ENCODE results near the gene SPRYD3.
A peak's percentile ranks its signal among the peaks of the same experiment; 100 is the strongest.
"Not testable (repeated sequence)": the region's sequence is repeated elsewhere in the genome, so short reads cannot be mapped to it uniquely, and the experiment has no call there.

Gene SPRYD3

DNA sequence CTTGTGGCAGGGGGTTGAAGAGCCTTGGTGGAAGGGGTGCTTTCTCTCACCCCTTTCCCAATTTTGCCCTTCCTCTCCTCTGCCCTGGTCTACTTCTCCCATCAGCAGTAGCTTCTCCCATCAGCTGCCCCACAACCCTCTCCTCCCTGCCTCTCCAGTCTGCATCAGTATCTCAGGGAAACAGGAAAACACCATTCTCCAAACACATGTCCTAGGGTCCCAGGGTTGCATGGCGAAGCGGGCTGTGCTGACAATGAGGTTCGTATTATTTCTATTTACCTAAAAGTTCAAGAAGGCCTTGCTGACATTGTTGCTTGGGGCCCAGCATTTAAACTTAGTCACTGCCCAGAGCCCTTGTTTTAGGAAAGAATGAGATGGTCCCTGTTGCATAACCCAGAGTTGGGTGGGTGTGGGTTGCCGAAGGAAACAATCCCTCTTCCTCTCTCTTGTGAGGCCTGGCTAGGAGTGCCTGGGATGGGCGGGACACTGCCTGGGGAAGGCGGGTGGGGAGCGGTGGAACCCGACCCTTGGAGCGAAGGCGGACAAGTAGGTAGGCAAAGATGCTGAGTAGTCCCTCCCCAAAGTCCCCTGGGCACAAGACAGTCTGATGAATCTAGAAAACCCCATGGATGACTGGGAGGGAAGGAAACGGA is 17.0 kb upstream of the SPRYD3 start:
- ATAC-seq (no peak), DNase-seq (ENCODE audit: low spot score in 2 of 2) (no peak)
- no peak overlapping the region for H3K27ac Mint-ChIP-seq
- H3K9me3 Mint-ChIP-seq = no peaks in the 10 kb centered on the region
- peaks cover 4% of the 10 kb centered on the region for H3K36me3 Mint-ChIP-seq
- peak overlapping the region; percentile 84 for H3K4me3 Mint-ChIP-seq
- H3K4me1 Mint-ChIP-seq = peaks cover 34% of the 10 kb centered on the region

DNA sequence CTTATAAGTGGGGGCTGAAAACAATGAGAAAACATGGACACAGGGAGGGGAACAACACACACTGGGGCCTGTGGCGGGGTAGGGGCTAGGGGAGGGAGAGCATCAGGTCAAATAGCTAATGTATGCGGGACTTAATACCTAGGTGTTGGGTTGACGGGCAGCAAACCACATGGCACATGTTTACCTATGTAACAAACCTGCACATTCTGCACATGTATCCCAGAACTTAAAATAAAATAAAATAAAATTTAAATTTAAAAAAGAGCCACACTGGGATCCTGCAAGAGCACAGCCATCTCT is 16.4 kb upstream of the SPRYD3 start:
- H3K27ac Mint-ChIP-seq; ATAC-seq; H3K36me3 Mint-ChIP-seq; H3K9me3 Mint-ChIP-seq; H3K4me3 Mint-ChIP-seq; DNase-seq (ENCODE audit: low spot score in 2 of 2): not testable (repeated sequence)
- peaks cover 34% of the 10 kb centered on the region for H3K4me1 Mint-ChIP-seq

DNA sequence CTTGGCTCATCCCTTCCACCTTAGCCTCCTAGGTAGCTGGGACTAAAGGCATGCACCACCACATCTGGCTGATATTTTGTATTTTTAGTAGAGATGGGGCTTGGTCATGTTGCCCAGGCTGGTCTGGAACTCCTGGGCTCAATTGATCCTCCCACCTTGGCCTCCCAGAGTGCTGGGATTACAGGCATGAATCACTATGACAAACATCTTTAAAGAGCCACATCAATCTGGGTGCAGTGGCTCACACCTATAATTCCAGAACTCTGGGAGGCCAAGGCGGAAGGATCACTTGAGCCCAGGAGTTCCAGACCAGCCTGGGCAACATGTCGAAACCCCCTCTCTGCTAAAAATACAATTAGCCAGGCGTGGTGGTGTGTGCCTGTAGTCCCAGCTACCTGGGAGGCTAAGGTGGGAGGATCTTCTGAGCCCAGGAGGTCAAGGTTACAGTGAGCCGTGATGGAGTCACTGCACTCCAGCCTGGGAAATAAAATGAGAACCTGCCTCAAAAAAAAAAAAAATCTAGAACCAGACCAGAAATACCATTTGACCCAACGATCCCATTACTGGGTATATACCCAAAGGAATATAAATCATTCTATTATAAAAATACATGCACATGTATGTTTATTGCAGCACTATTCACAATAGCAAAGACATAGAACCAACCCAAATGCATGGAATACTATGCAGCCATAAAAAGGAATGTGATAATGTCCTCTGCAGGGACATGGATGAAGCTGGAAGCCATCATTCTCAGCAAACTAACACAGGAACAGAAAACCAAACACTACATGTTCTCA is 15.8 kb upstream of the SPRYD3 start:
- H3K4me1 Mint-ChIP-seq = peaks cover 34% of the 10 kb centered on the region
- not testable (repeated sequence) for H3K27ac Mint-ChIP-seq; ATAC-seq; H3K36me3 Mint-ChIP-seq; DNase-seq (ENCODE audit: low spot score in 2 of 2); H3K4me3 Mint-ChIP-seq; H3K9me3 Mint-ChIP-seq

DNA sequence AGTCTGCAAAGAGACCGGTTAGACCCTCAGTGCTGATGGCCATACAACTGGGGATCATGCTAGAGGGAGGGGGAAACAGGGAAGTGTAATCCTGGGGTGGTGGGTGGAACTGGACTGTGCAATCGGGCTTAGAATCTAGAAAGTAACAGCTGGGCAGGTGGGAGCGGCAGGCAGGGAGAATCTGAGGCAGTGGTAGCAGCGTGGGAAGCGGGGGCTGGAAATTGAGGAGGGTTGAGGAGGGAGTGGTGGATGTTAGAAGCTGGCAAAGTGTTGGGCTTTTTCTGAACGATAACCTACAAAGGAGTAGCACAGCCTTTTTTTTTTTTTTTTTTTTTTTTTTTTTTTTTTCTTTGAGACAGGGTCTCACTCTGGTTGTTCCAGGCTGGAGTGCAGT is 15.2 kb upstream of the SPRYD3 start:
- H3K36me3 Mint-ChIP-seq = peaks cover 4% of the 10 kb centered on the region
- DNase-seq (ENCODE audit: low spot score in 2 of 2) (no peak), ATAC-seq (no peak)
- H3K4me3 Mint-ChIP-seq = no peak overlapping the region
- H3K4me1 Mint-ChIP-seq = peaks cover 33% of the 10 kb centered on the region
- H3K9me3 Mint-ChIP-seq = no peaks in the 10 kb centered on the region
- peak overlapping the region; percentile 43 for H3K27ac Mint-ChIP-seq

DNA sequence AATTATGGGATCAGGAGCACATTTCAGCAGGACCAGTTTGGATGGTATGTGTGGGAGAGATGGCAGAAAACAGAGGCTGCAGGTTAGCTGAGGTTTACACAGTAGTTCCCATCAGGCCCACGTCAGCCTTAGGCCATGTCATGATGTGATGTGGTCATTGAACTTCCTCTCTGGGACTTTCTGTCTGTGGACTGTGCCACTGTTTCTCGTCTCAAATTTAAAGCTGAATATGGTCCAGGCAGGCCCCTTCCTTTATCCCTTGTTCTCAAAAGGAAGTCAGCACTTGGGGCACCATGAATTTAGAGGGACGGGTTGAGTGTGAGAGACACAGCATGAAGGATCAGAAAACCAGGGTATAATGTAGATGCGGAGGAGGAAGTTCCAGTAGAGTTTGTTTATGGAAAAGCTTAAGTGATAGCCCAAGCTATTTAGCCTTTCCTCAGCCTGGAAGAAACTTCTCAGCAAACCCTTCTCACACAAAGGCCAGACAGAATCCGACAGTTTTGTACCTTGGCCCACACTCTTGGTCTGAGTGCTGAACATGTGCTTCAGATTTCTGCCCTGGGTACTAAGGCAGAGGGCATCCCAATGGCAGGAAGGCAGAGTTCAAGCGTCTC is 14.7 kb upstream of the SPRYD3 start:
- peaks cover 4% of the 10 kb centered on the region for H3K36me3 Mint-ChIP-seq
- no peak overlapping the region for H3K4me3 Mint-ChIP-seq
- DNase-seq (ENCODE audit: low spot score in 2 of 2) (no peak), ATAC-seq (peak; percentile 22)
- H3K27ac Mint-ChIP-seq = peak overlapping the region; percentile 43
- H3K4me1 Mint-ChIP-seq = peaks cover 28% of the 10 kb centered on the region
- no peaks in the 10 kb centered on the region for H3K9me3 Mint-ChIP-seq

DNA sequence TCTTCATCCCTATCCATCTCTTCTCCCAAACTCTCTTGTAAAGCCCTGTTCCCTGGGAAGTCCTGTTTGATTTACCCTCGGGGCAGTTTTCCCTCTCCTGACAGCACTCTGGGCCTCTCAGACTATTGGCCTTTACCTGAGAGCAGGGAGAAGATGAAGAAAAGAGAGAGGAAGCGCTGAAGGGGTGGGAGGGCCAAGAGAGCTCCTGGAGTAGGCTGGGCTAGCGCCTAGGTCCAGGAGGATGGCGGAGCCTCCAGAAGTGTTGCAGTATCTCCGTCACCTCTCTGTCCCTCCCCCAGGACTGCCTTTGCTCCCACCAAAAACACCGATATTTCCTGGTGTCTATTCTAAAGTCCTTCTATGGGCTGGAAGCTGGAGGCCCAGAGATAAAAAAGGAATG is 12.6 kb upstream of the SPRYD3 start:
- DNase-seq (ENCODE audit: low spot score in 2 of 2) (no peak), ATAC-seq (no peak)
- no peaks in the 10 kb centered on the region for H3K9me3 Mint-ChIP-seq
- peak overlapping the region; percentile 15 for H3K27ac Mint-ChIP-seq
- no peaks in the 10 kb centered on the region for H3K36me3 Mint-ChIP-seq
- H3K4me1 Mint-ChIP-seq = peaks cover 7% of the 10 kb centered on the region
- no peak overlapping the region for H3K4me3 Mint-ChIP-seq

DNA sequence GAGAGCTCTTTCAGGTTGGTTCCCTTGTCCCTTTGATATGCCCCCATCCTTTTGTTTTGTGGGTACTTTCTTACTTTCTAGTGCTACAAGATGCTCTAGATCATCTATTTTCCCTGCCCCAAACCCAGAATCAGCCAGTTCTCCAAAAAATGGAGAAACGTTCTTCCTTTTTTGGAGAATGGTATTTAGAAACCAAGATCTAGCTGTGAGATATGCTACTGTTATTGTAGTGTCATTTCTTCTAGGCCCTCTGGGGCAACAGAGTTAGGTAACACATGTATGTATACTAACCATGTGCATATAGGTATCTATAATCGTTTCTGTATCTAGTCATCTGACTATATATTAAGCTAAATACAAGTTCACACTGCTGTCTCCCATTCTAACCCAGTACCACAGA is 11.4 kb upstream of the SPRYD3 start:
- ATAC-seq = no peak
- Mint-ChIP-seq H3K4me1 (no peaks in the 10 kb centered on the region), H3K36me3 (no peaks in the 10 kb centered on the region)

DNA sequence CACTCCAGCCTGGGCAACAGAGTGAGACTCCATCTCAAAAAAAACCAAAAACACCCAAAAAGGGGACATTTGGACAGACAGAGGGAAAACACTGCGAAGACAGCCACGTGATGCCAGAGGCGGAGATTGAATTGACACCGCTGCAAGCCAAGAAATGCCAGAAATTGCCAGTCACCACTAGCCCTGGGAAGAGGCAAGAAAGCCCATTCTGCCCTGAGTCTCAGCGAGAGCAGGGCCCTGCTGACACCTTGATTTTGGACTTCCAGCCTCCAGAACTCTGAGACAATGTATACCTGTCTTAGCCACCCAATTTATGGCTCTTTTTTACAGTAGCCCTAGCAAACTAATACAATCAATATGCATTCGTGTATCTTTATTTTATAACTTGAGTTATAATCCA is 10.9 kb upstream of the SPRYD3 start:
- H3K36me3 Mint-ChIP-seq = no peaks in the 10 kb centered on the region
- no peaks in the 10 kb centered on the region for H3K9me3 Mint-ChIP-seq
- H3K4me3 Mint-ChIP-seq = no peak overlapping the region
- no peaks in the 10 kb centered on the region for H3K4me1 Mint-ChIP-seq
- no peak for DNase-seq (ENCODE audit: low spot score in 2 of 2)
- no peak for ATAC-seq
- H3K27ac Mint-ChIP-seq = no peak overlapping the region

More for the DNA sequence above, 11.4 kb upstream of the SPRYD3 start:
- Mint-ChIP-seq H3K27ac (no peak overlapping the region), H3K9me3 (no peaks in the 10 kb centered on the region), H3K4me3 (no peak overlapping the region)
- no peak for DNase-seq (ENCODE audit: low spot score in 2 of 2)

DNA sequence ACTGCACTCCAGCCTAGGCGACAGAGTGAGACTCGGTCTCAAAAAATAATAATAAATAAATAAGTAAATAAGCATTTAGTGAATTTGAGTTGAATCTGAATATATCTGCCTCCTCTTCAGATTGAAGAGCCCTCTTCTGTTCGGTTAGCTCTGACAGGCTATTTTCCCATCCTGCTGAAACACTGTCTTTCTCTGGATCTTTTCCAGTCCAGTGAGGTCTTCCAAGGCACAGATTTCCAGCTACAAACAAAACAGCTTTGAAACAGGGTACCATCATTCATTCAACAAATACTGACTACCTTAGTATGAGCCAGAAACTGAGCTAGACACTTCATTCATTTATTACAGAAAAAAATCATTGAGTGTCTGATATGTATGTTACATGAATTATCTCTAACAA is 7.2 kb upstream of the SPRYD3 start:
- Mint-ChIP-seq H3K36me3 (no peaks in the 10 kb centered on the region), H3K4me3 (no peak overlapping the region), H3K4me1 (no peaks in the 10 kb centered on the region), H3K9me3 (no peaks in the 10 kb centered on the region), H3K27ac (no peak overlapping the region)
- ATAC-seq (no peak), DNase-seq (ENCODE audit: low spot score in 2 of 2) (no peak)

DNA sequence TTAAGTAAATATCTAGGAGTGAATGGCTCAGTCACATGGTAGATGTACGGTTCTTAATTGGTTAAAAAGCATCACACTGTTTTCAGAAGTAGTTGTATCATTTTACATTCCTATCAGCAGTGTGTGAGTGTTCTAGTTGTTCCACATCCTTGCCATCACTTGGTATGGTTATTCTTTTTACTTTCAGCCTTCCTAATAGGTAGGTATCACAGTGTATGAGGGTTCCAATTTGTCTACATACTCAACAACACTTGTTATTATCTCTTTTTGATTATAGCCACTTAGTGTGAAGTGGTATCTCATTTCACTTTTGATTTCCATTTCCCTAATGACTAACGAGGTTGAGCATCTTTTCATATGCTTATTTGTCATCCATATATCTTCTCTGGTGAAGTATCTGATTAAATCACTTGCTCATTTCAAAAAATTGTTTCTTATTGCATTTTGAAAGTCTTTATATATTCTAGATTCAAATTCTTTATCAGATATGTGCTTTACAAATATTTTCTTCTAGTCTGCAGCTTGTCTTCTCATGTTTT is 3.5 kb upstream of the SPRYD3 start:
- Mint-ChIP-seq H3K4me1 (peaks cover 21% of the 10 kb centered on the region), H3K27ac (no peak overlapping the region), H3K9me3 (no peaks in the 10 kb centered on the region), H3K4me3 (no peak overlapping the region), H3K36me3 (peaks cover 13% of the 10 kb centered on the region)
- ATAC-seq (no peak), DNase-seq (ENCODE audit: low spot score in 2 of 2) (no peak)

DNA sequence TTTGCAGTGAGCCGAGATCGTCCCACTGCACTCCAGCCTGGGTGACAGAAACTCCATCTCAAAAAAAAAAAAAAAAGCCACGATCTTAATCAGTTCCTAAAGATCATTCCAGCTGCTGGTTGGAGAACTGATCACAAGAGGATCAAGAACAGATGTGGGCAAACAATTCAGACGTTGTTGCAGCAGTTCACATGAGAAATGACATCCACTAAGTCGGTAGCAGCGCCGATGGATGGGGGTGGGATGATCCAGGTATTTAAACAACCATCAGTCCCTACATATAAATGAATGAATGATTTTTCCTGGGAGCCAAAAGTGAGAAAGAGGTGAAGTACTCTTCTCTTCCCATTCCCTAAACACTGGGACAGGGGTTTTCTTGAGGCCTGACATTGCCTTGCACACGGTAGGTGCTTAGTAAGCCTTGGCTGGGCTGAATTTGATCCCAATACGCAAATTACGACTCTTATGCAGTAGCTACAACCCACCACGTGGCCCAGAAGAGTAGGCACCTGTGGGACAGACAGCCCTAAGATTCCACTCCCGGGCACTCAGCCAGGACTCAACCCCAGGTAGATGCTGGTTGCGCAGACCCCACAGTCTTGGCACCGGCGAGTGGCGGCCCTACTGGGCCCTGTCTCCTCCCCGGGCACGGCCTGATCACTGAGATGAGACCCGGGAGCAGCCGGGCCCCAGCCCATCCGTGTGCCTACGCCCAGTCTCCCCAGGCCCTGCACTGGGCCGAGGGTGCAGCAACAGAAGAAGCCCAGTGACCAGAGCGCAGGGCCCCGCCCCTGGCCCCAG is 565 bp downstream of the SPRYD3 start:
- H3K4me1 Mint-ChIP-seq = peaks cover 55% of the 10 kb centered on the region
- H3K27ac Mint-ChIP-seq = peak overlapping the region; percentile 95
- DNase-seq (ENCODE audit: low spot score in 2 of 2) (no peak), ATAC-seq (peak; percentile 42)
- peak overlapping the region; percentile 86 for H3K4me3 Mint-ChIP-seq
- H3K36me3 Mint-ChIP-seq = peaks cover 50% of the 10 kb centered on the region
- H3K9me3 Mint-ChIP-seq = no peaks in the 10 kb centered on the region

DNA sequence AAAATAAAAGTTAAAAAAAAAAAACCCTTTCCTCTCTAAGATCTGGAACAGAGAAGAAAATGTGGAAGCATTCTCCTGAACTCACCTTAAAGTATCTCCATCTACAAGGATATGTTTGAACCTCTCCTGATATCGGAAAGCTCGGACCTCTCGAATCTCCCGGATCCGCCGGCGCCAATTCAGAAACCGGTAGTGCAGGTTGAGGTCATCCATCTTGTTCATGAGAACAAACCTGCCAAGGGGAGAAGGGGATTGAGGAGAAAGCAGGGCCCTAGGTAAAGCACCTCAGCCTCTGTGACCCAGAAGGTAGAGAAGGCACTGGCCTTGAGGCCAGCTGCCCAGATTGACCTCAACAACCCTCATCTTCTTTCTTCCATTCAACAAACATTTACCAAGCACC is 2.2 kb downstream of the SPRYD3 start:
- H3K36me3 Mint-ChIP-seq = peaks cover 66% of the 10 kb centered on the region
- H3K27ac Mint-ChIP-seq = peak overlapping the region; percentile 52
- H3K9me3 Mint-ChIP-seq = no peaks in the 10 kb centered on the region
- DNase-seq (ENCODE audit: low spot score in 2 of 2) (no peak), ATAC-seq (no peak)
- peak overlapping the region; percentile 86 for H3K4me3 Mint-ChIP-seq
- peaks cover 58% of the 10 kb centered on the region for H3K4me1 Mint-ChIP-seq

DNA sequence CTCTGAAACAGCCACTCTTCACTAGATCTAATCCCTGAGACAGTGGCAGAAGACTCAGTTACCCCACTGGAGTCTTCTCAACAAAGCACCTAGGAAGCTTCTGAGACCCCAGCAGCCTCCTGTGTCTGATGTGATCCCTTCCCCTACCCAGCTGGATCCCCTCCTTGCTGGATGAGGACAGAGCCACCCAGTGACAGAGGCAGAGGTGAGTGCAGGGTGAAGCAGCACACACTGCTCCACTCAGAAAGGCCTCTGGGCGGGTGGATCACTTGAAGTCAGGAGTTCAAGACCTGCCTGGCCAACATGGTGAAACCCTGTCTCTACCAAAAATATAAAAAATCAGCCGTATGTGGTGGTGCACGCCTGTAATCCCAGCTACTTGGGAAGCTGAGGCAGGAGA is 2.7 kb downstream of the SPRYD3 start:
- ATAC-seq (no peak), DNase-seq (ENCODE audit: low spot score in 2 of 2) (no peak)
- Mint-ChIP-seq H3K36me3 (peaks cover 71% of the 10 kb centered on the region), H3K9me3 (no peaks in the 10 kb centered on the region), H3K27ac (peak overlapping the region; percentile 52), H3K4me1 (peaks cover 63% of the 10 kb centered on the region), H3K4me3 (no peak overlapping the region)

DNA sequence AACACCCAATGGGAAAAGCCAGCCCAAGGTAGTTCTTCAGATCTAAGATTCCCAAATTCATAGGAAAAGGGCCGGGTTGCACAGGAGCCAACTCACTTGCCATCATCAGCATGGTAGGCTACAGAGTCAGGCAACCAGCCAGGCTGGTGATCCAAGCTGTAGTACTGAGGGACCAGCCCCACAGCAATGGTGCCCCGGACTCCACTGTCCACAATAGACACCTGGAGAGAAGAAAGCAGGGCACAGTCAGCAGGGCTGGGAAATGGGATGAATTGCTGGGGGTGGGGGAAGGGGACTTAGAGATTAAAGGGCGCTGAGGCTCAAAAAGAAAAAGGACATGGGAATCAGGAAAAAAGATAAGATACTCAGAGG is 4.2 kb downstream of the SPRYD3 start:
- peaks cover 64% of the 10 kb centered on the region for H3K4me1 Mint-ChIP-seq
- DNase-seq (ENCODE audit: low spot score in 2 of 2) = no peak
- H3K36me3 Mint-ChIP-seq = peaks cover 84% of the 10 kb centered on the region
- no peak overlapping the region for H3K4me3 Mint-ChIP-seq
- H3K9me3 Mint-ChIP-seq = no peaks in the 10 kb centered on the region
- ATAC-seq = no peak
- peak overlapping the region; percentile 93 for H3K27ac Mint-ChIP-seq

DNA sequence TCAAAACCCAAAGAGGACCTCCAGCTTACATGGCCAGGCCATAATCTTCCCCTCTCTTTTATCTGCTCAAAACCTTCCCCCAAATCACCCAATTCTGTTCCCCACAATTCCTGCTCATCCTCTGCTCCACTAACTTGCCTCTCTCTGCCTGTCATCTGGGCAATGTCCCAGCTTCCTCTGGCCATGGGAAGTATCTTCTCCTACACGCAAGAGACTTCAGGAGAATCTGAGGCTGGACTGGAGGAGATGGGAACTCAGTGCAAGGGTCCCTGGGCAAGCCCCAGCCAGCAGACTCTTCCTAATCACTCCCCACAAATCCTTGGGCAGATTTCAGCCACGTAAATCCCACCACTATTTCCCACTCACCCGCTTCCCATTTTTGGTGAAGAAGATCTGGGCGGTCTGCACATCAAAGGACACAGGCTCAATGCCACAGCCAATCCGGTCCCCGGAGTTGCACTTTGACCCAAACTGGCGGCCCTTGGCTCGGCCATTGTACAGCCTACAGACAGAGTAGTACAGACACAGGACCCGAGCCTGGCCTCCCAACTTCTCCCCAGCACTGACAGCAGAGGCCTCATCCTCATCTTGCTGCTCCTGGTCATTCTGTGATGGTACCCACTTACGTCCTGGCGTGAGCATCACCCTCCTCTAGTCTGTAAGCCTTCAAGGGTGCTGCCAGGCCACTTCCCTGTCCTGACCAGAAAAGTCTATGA is 4.7 kb downstream of the SPRYD3 start:
- H3K36me3 Mint-ChIP-seq = peaks cover 81% of the 10 kb centered on the region
- no peak overlapping the region for H3K4me3 Mint-ChIP-seq
- ATAC-seq (no peak), DNase-seq (ENCODE audit: low spot score in 2 of 2) (no peak)
- peak overlapping the region; percentile 93 for H3K27ac Mint-ChIP-seq
- no peaks in the 10 kb centered on the region for H3K9me3 Mint-ChIP-seq
- H3K4me1 Mint-ChIP-seq = peaks cover 61% of the 10 kb centered on the region
